Sciatic nerve (tissue), 2 donors: Measurements from ENCODE around the gene IQSEC3. TPM values are rescaled to one million over a fixed set of nuclear protein-coding genes. Genes with fewer than 3 reads are reported as not detected.
"Not testable (repeated sequence)": the region's sequence is repeated elsewhere in the genome, so short reads cannot be mapped to it uniquely, and the experiment has no call there.

Experiments
- ATAC-seq: fragments of 200-7000 bp; cut with Tn5 transposase; one replicate; pipeline ENCODE4 v1.9.1; 2020; ENCODE audit warnings: mild to moderate bottlenecking, moderate library complexity
- DNase-seq: peaks from one replicate; pipeline ENCODE4 v3.0.0-alpha.2; 2020; ENCODE audit warnings: low spot score
- intact Hi-C: fragments of 100-400 bp; cut with DNase I; formaldehyde crosslinking; loops from one replicate; pipeline ENCODE4 v1.14.2; 2022
- total RNA-seq: library from RNA; stranded (reverse); fragmentation: NEBNext Ultra II Directional; extraction: Animal tissue kit (Norgen Biotek cat#: 25700); gene quantifications from one replicate; pipeline ENCODE4 v1.2.1, GENCODE V29; 2021
- donor health status: DM: no; HTN: no; CAD: no.
- donor health status: DM: no; HTN: no; CAD: no.

IQSEC3 gene
- total RNA-seq, 1 donor from 2014 or later = 6.8 TPM

DNA sequence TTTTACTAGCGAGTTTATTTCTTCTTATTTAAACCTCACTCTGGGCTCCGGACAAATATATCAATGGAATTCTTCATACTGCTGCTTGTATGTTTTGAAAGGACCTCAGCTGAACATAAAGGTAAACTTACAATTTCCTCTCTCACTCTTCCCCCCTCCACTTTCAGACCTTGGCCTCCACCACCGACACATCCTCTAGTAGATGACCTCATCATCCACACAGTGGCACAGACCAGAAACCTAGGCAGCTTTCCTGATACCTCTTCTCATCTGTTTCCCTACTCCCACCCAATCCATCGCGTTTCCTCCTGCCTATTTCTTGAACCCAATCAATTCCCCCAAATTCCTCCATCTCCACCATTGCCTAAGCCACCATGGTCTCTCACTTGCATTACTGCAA is 17.4 kb upstream of the IQSEC3 start:
- DNase-seq, intact Hi-C loops: not testable (repeated sequence)

GRCh38 chr12:51087-51486 is 15.5 kb upstream of the IQSEC3 start:
- intact Hi-C loops, ATAC-seq, DNase-seq: not testable (repeated sequence)

More for the DNA sequence above, 17.4 kb upstream of the IQSEC3 start:
- not testable (repeated sequence) for ATAC-seq

GRCh38 chr12:51962-52361 is 14.6 kb upstream of the IQSEC3 start:
- DNase-seq, intact Hi-C loops, ATAC-seq: not testable (repeated sequence)

DNA sequence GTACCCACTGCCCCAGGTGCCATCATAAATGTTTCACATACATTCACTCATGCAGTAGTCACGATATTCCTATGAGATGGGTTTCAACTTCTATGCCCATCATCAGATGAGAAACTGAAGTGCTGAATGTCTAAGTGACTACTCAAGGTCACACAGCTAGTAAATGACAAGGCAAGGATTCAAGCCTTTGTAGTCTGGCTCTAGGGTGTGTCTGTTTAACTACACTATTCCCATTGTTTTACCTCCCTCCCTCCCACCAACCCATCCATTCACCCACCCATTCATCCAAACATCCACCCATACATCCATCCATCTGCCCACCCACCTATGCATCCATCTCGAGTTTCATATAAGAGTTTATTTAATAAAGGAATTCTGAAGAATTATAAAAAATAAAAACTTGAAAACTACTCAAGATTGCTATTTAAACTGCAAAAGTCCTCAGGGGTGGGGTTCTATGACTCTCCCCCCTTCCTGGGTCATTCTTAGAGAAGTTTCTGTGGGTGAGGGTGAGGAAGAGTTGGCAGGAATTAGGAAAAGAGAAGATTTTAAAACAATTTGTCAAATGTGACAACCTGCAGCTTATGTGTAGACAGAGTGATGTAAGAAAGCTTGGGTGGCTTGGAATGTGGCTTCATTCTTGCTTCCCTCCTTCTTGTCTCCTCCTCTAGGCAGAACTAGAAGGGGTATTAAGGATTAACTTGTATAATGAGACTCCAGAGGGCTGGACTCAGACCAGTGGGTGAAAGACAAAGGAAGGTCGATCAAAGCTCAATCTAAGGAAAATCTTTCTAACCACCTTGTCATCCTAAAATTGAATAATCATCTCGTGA is 13.4 kb upstream of the IQSEC3 start:
- DNase-seq, ATAC-seq, intact Hi-C loops: not testable (repeated sequence)

GRCh38 chr12:53735-54730 is 12.5 kb upstream of the IQSEC3 start:
- intact Hi-C loops = no loop called here
- DNase-seq = no peak
- ATAC-seq = no peak

DNA sequence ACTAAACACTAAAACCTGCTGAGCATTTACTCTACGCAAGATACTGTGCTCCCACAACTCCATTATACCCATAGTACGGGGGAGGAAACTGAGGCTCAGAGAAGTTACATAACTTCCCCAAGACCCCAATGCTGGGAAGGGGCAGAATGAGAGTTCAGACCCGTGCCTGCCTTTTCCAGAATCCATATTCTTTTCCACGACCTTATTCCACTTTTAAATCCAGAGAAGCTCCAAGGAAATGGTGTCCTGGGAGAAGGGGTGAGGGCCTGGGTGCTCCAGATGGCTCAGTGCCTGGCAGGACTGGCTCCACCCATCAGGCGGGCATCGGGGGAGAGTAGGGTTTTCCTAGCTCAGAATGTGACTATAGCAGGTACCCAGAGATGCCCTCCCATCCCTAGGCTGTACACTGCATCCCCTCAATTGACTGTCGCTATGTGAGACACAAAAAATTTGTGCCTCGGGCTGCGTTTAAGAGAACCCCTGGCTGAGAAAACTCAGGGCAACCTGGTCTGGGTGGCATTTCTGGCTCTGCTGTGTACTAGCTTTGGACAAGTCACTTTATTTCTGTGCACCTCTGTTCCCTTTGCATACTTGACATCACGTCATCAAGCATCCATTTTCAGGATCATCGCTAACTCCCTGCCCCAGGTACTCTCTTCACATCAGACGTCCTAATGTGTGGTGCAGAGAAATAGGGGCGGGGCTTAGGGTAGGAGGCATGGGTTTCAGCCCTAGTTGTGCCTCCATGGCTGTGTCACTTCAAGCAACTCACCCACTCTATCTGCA is 11.6 kb upstream of the IQSEC3 start:
- DNase-seq = no peak
- peak; percentile 6 for ATAC-seq
- intact Hi-C loops = no loop called here

GRCh38 chr12:56683-57346 is 9.8 kb upstream of the IQSEC3 start:
- intact Hi-C loops = no loop called here
- peak; percentile 25 for ATAC-seq
- no peak for DNase-seq

- DNase-seq (no peak), ATAC-seq (no peak)
- intact Hi-C loops = no loop called here
These were observed 9.0 kb upstream of the IQSEC3 start for GRCh38 chr12:57539-57938.

DNA sequence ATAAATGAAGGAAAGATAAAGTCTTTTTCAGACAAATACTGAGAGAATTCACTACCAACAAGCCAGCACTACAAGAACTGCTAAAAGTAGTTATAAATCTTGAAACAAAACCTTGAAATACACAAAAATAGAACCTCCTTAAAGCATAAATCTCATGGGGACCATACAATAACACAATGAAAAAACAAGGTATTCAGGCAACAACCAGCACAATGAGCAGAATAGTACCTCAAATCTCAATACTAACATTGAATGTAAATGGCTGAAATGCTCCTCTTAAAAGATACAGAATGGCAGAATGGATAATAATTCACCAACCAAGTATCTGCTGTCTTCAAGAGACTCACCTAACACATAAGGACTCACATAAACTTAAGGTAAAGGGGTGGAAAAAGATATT is 7.7 kb upstream of the IQSEC3 start:
- DNase-seq = no peak
- intact Hi-C loops = no loop called here
- ATAC-seq = no peak

DNA sequence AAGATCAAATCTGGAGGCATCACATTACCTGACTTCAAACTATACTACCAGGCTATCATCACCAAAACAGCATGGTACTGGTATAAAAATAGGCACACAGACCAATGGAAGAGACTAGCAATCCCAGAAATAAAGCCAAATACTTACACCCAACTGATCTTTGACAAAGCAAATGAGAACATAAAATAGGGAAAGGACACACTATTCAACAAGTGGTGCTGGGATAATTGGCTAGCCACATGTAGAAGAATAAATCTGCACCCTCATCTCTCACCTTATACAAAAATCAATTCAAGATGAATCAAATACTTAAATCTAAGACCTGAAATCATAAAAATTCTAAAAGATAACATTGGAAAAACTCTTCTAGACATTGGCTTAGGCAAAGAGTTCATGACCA is 4.7 kb upstream of the IQSEC3 start:
- ATAC-seq, intact Hi-C loops, DNase-seq: not testable (repeated sequence)

- ATAC-seq, intact Hi-C loops, DNase-seq: not testable (repeated sequence)
These were observed 990 bp upstream of the IQSEC3 start for GRCh38 chr12:65491-66063.

GRCh38 chr12:66782-67504 is 376 bp downstream of the IQSEC3 start:
- intact Hi-C loops, DNase-seq: not testable (repeated sequence)
- ATAC-seq = peak; percentile 93

GRCh38 chr12:69677-70076 is 3.1 kb downstream of the IQSEC3 start:
- DNase-seq, ATAC-seq: not testable (repeated sequence)

GRCh38 chr12:70541-70940 is 4.0 kb downstream of the IQSEC3 start:
- ATAC-seq, DNase-seq: not testable (repeated sequence)

More at GRCh38 chr12:69677-70076, 3.1 kb downstream of the IQSEC3 start:
- intact Hi-C loops = not testable (repeated sequence)

DNA sequence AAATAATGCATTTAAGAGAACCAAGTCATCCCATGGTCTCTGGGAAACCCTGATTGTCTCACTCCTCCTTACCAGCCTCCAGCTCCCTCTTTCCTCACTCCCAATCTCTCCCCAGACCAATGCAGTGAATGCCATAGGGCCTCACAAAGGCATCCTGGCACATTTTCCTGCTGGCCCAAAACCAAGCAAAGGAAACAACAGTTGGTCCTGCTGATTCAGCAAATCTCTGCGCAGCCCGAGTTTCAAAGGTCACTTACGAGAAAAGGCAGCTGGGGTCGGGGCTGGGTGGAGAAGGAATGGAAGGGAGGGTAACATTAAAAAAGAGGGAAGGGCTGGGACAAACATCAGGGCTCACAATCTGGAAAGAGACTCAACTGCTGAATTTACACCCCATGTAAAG is 5.5 kb downstream of the IQSEC3 start:
- intact Hi-C loops, ATAC-seq, DNase-seq: not testable (repeated sequence)

More at GRCh38 chr12:70541-70940, 4.0 kb downstream of the IQSEC3 start:
- intact Hi-C loops = not testable (repeated sequence)

- intact Hi-C loops, DNase-seq, ATAC-seq: not testable (repeated sequence)
These were observed 8.0 kb downstream of the IQSEC3 start for GRCh38 chr12:74420-75190.
